ENCODE results near the gene OR4K5. TPM values are rescaled to one million over a fixed set of nuclear protein-coding genes. Genes with fewer than 3 reads are reported as not detected.
"Not testable (repeated sequence)": the region's sequence is repeated elsewhere in the genome, so short reads cannot be mapped to it uniquely, and the experiment has no call there.

OR4K5 gene
- total and polyA plus RNA-seq, 5 donors, result not detected

DNA sequence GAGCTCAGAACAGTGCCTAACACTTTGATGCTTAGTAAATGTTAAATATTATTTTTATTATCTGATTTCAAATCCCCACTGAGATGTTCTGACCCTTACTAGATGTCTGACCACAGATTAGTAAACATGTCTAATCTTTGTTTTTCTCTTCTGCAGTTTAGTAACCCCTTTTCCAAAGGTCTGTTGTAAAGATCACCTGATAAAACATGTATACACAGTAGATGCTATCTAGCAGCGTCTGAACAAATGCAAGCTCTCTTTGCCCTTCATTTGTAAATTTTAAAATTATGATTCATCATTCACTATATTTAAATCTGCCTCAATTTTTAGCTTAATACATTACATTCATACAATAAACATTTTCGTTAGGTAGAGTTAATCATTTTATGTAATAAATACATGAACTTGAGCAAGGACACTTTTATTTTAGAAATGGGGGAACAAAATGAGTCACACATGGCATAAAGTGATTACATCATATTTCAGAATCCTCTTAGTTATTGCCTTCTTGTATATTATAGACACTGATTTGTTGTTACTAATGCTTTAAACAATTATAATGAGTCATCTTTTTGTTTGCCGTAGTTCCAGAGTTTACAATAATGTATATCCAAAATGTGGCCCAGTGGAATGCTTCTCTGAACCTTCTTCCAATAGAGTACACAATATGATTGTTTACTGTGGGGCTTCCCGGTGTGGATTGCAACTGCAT, 1.7 kb upstream of the OR4K5 start:
- 43% methylated on average over 4 of the region's 4 CpGs for WGBS
- no peak for ATAC-seq
- no peak overlapping the region for H3K4me3 ChIP-seq (ENCODE audit: low read length)

DNA sequence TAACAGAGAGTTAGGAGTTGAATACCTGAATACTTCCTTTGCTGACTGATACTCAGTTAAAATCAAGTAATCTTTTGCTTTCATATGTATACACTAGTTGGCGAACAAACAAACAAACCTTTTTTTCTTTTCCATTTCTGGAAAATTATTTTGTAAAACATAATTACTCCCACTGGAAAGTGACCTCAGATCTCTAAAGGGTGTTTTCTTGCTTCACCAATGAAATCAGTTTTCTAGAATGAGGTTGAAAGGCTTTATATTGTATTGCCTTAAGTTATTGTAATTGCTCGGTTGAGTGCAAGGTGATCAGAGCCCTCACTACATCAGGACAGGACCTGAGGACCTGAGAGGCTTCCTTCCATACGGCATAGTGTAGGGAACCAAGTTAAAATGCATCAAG, 10.2 kb downstream of the OR4K5 start, which contains the start of gene OR4K1:
Gene OR4K1, plus strand, starts transcription at position 301 of the 400 bp plus-strand sequence. CDS start 4,750 bp downstream, outside the sequence.
- ATAC-seq (no peak), DNase-seq (no peak)
- intact Hi-C loops (cut with DNase I), result no loop called here
- Histone ChIP-seq H3K27me3 (ENCODE audit: control insufficient read depth, insufficient read depth) (no peaks in the 10 kb centered on the region), H3K9me3 (ENCODE audit: control insufficient read depth, low read length) (no peaks in the 10 kb centered on the region), H3K4me1 (ENCODE audit: control insufficient read depth, insufficient read depth, low read length) (no peaks in the 10 kb centered on the region), H3K4me3 (ENCODE audit: low read length) (no peak within 1 kb of the TSS), H3K27ac (ENCODE audit: low read length) (no peak within 1 kb of the TSS)
- 51% methylated on average over 3 of the region's 3 CpGs for WGBS

More for the DNA sequence above, 1.7 kb upstream of the OR4K5 start:
- DNase-seq, result no peak
- no peaks in the 10 kb centered on the region for H3K27me3 ChIP-seq (ENCODE audit: control insufficient read depth, insufficient read depth)
- no peaks in the 10 kb centered on the region for H3K9me3 ChIP-seq (ENCODE audit: control insufficient read depth, low read length)
- no peak overlapping the region for H3K27ac ChIP-seq (ENCODE audit: low read length)
- no peaks in the 10 kb centered on the region for H3K4me1 ChIP-seq (ENCODE audit: control insufficient read depth, insufficient read depth, low read length)
- intact Hi-C loops (cut with DNase I), result no loop called here

DNA sequence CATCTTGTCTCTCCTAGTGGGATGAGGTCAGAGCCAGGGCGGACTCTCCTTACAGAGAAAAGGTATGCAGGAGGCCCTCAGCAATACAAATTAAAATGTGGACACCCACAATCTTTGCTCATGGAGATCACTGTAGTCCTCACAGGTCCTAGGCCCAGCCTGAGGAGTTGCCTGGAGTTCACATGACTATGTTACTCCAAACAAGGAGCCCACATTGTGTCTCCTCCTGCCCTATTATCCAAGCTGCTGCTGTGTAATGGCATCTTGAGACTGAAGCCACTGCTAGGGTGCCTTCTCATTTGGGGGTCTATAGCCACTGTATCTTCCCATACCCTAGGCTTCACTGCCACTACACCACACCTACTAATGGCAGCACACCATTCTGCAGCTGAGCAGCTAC, 21.3 kb downstream of the OR4K5 start:
- Histone ChIP-seq H3K9me3 (ENCODE audit: control insufficient read depth, low read length) (no peaks in the 10 kb centered on the region), H3K4me3 (ENCODE audit: low read length) (no peak overlapping the region), H3K27ac (ENCODE audit: low read length) (no peak overlapping the region), H3K27me3 (ENCODE audit: control insufficient read depth, insufficient read depth) (no peaks in the 10 kb centered on the region), H3K4me1 (ENCODE audit: control insufficient read depth, insufficient read depth, low read length) (no peaks in the 10 kb centered on the region)
- WGBS, result 73% methylated on average over 1 of the region's 1 CpG
- intact Hi-C loops (cut with DNase I), result no loop called here
- ATAC-seq (no peak), DNase-seq (no peak)

DNA sequence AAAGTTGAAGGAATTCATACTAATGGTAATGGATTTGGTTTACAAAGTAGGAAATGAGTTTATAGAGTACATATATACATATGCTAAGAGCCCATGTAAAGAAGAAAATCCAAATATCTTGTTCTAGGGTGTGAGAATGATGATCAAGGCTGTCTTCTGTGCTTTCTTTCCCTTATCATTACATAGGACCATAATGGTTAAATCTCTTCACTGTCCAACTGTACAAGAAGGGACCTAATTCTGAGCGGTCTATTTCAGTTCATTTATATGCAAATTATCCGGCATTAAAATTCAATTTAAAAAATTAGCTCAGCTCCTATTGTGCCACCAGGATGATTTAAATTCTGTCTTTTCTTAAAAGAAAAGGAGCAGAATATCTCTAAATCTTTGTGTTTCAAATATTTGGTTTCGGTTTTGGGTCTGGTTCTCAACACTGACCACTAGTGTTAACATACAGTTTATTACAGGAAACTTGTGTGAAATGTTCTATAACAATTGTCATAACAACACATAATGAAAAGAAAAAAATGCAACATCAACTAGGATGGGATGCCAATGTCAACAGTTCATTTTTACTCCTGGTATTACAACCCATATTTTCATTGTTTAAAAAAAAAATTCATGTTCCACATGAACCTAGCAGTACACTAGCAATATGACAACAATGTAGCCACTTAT, 27.1 kb downstream of the OR4K5 start:
- Histone ChIP-seq H3K9me3 (ENCODE audit: control insufficient read depth, low read length) (no peaks in the 10 kb centered on the region), H3K4me1 (ENCODE audit: control insufficient read depth, insufficient read depth, low read length) (no peaks in the 10 kb centered on the region), H3K27ac (ENCODE audit: low read length) (no peak overlapping the region), H3K27me3 (ENCODE audit: control insufficient read depth, insufficient read depth) (no peaks in the 10 kb centered on the region), H3K4me3 (ENCODE audit: low read length) (no peak overlapping the region)
- WGBS, result 77% methylated on average over 3 of the region's 3 CpGs
- DNase-seq, result no peak
- intact Hi-C loops (cut with DNase I), result no loop called here
- no peak for ATAC-seq

DNA sequence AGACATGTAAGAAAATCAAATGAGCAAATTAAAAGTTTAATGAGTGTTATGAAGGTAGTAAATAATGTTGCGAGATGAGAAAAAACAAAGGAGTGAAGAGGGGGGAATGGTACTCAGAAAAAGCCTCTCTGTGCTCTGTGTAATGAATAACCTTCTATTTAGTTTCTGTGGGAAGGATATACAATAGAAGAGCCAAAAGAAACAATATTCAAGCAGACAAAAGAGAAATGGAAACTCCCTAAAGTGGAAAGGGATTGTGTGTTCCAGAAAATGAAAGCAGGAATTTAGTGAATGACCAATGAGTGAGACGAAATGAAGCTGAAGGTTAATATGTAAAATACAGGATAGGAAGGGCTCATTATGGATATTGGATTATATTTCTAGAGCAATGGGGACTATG, 28.8 kb downstream of the OR4K5 start:
- Histone ChIP-seq H3K27ac (ENCODE audit: low read length) (no peak overlapping the region), H3K4me3 (ENCODE audit: low read length) (no peak overlapping the region), H3K9me3 (ENCODE audit: control insufficient read depth, low read length) (no peaks in the 10 kb centered on the region), H3K4me1 (ENCODE audit: control insufficient read depth, insufficient read depth, low read length) (no peaks in the 10 kb centered on the region), H3K27me3 (ENCODE audit: control insufficient read depth, insufficient read depth) (no peaks in the 10 kb centered on the region)
- DNase-seq (no peak), ATAC-seq (peak in 1 of 2 donors; percentile 57)
- intact Hi-C loops (cut with DNase I), result no loop called here
- WGBS, result 69% methylated on average over 2 of the region's 2 CpGs

DNA sequence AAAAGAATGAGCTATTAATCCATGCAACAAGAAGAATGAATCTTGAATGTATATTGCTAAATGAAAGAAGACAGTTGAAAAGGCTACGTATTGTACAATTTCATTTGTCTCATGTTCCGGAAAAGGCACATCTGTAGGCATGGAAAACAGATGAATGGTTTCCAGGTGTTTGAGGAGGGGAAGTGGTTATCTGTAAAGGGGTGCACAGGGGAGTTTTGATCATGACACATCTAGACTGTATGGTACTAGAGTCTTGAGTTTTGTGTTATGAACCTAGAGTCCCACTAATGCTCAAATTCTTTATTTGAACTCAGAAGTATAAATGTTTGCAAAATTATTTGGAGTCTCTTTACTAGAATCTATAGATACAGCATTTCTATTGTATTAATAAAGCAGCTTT, 49.3 kb downstream of the OR4K5 start:
- intact Hi-C loops (cut with DNase I); ATAC-seq; H3K4me1 ChIP-seq (ENCODE audit: control insufficient read depth, insufficient read depth, low read length); H3K27ac ChIP-seq (ENCODE audit: low read length); DNase-seq; H3K4me3 ChIP-seq (ENCODE audit: low read length); H3K9me3 ChIP-seq (ENCODE audit: control insufficient read depth, low read length); H3K27me3 ChIP-seq (ENCODE audit: control insufficient read depth, insufficient read depth): not testable (repeated sequence)
- 67% methylated on average over 2 of the region's 2 CpGs for WGBS

Other genes with a start within 250 kb of the OR4K5 start
- not detected for gene OR11H2, start 206.7 kb upstream of the OR4K5 start, total RNA-seq
- gene OR11H2, start 206.7 kb upstream of the OR4K5 start, polyA plus RNA-seq, result not detected
- not detected for gene OR4Q3, start 177.0 kb upstream of the OR4K5 start, total RNA-seq
- gene OR4Q3, start 177.0 kb upstream of the OR4K5 start, polyA plus RNA-seq, result not detected
- gene OR4M1, start 147.1 kb upstream of the OR4K5 start, total RNA-seq, result not detected
- gene OR4M1, start 147.1 kb upstream of the OR4K5 start, polyA plus RNA-seq, result not detected
- gene OR4N2, start 116.8 kb upstream of the OR4K5 start, total RNA-seq, result not detected
- gene OR4N2, start 116.8 kb upstream of the OR4K5 start, polyA plus RNA-seq, result not detected
- gene OR4K2, start 45.5 kb upstream of the OR4K5 start, total RNA-seq, result not detected
- not detected for gene OR4K2, start 45.5 kb upstream of the OR4K5 start, polyA plus RNA-seq
- not detected for gene OR4K1, start 10.3 kb downstream of the OR4K5 start, total RNA-seq
- not detected for gene OR4K1, start 10.3 kb downstream of the OR4K5 start, polyA plus RNA-seq
- not detected for gene OR4K15, start 55.0 kb downstream of the OR4K5 start, total RNA-seq
- gene OR4K15, start 55.0 kb downstream of the OR4K5 start, polyA plus RNA-seq, result not detected
- gene OR4Q2, start 81.6 kb downstream of the OR4K5 start, total RNA-seq, result not detected
- gene OR4Q2, start 81.6 kb downstream of the OR4K5 start, polyA plus RNA-seq, result not detected
- gene OR4K14, start 98.7 kb downstream of the OR4K5 start, total RNA-seq, result not detected
- not detected for gene OR4K14, start 98.7 kb downstream of the OR4K5 start, polyA plus RNA-seq
- gene OR4K13, start 115.4 kb downstream of the OR4K5 start, total RNA-seq, result not detected
- not detected for gene OR4K13, start 115.4 kb downstream of the OR4K5 start, polyA plus RNA-seq
- gene OR4L1, start 139.4 kb downstream of the OR4K5 start, total RNA-seq, result not detected
- not detected for gene OR4L1, start 139.4 kb downstream of the OR4K5 start, polyA plus RNA-seq
- gene OR4K17, start 190.1 kb downstream of the OR4K5 start, total RNA-seq, result not detected
- gene OR4K17, start 190.1 kb downstream of the OR4K5 start, polyA plus RNA-seq, result not detected
- gene OR4N5, start 218.2 kb downstream of the OR4K5 start, total RNA-seq, result not detected
- gene OR4N5, start 218.2 kb downstream of the OR4K5 start, polyA plus RNA-seq, result not detected